Ecto neural progenitor cell (in vitro differentiated cells): Measurements from ENCODE around the gene SLC26A8.
"Not testable (repeated sequence)": the region's sequence is repeated elsewhere in the genome, so short reads cannot be mapped to it uniquely, and the experiment has no call there.

ENCODE experiments used
- DNase-seq: peaks from one replicate; pipeline ENCODE4 v3.0.0-alpha.2; 2018; ENCODE audit warnings: low spot score

Gene SLC26A8

GRCh38 chr6:35911871-35912653, 112.4 kb downstream of the SLC26A8 start:
- DNase-seq, result no peak

- DNase-seq, result not testable (repeated sequence)
Measured at GRCh38 chr6:35909571-35909970, 114.9 kb downstream of the SLC26A8 start.

- DNase-seq, result not testable (repeated sequence)
Measured at GRCh38 chr6:35908753-35909401, 115.6 kb downstream of the SLC26A8 start.

- no peak for DNase-seq
Measured at GRCh38 chr6:35907750-35908149, 116.7 kb downstream of the SLC26A8 start.

- no peak for DNase-seq
Measured at GRCh38 chr6:35906499-35906846, 118.0 kb downstream of the SLC26A8 start.

GRCh38 chr6:35905841-35906498, 118.5 kb downstream of the SLC26A8 start:
- DNase-seq, result no peak

GRCh38 chr6:35905141-35905785, 119.2 kb downstream of the SLC26A8 start:
- DNase-seq, result no peak

GRCh38 chr6:35903679-35904078, 120.8 kb downstream of the SLC26A8 start:
- no peak for DNase-seq

GRCh38 chr6:35900448-35900847, 124.0 kb downstream of the SLC26A8 start:
- DNase-seq, result no peak

- DNase-seq, result no peak
Measured at GRCh38 chr6:35898003-35898402, 126.4 kb downstream of the SLC26A8 start.

GRCh38 chr6:35897486-35897885, 127.0 kb downstream of the SLC26A8 start:
- no peak for DNase-seq

- no peak for DNase-seq
Measured at GRCh38 chr6:35897036-35897435, 127.4 kb downstream of the SLC26A8 start.

- no peak for DNase-seq
Measured at GRCh38 chr6:35896228-35896627, 128.2 kb downstream of the SLC26A8 start.

- DNase-seq, result no peak
Measured at GRCh38 chr6:35895560-35895959, 128.9 kb downstream of the SLC26A8 start.

- no peak for DNase-seq
Measured at GRCh38 chr6:35894776-35895175, 129.7 kb downstream of the SLC26A8 start.
